Thyroid gland (tissue), 4 donors: Measurements from ENCODE around the gene FLNA. TPM values are rescaled to one million over a fixed set of nuclear protein-coding genes. Genes with fewer than 3 reads are reported as not detected.

Experiments used
- DNase-seq, 2 donors: peaks; one replicate each; pipeline ENCODE4 v3.0.0-alpha.2; 2019
- H3K27ac ChIP-seq, 3 donors: fragments of 200-600 bp; sonication (generic); 1 replicate in 2 of 3; 2 replicates in 1 of 3; pipeline ENCODE4 v1.5.1; 2016 to 2019; ENCODE audit warnings: mild to moderate bottlenecking in 1 of 3, moderate library complexity in 1 of 3
- H3K27me3 ChIP-seq: fragments of 200-600 bp; sonication (generic); one replicate; pipeline ENCODE4 v1.5.1; 2019
- H3K36me3 ChIP-seq, 2 donors: fragments of 200-600 bp; sonication (generic); one replicate each; pipeline ENCODE4 v1.5.1; 2016 to 2019
- H3K4me1 ChIP-seq, 2 donors: fragments of 200-600 bp; sonication (generic); one replicate each; pipeline ENCODE4 v1.5.1; 2017 to 2019
- H3K4me3 ChIP-seq, 3 donors: fragments of 200-600 bp; sonication (generic); replicated peaks in 1 of 3; 1 replicate in 2 of 3; 2 replicates in 1 of 3; pipeline ENCODE4 v1.5.1; 2016; ENCODE audit warnings: mild to moderate bottlenecking in 1 of 3
- H3K9me3 ChIP-seq: fragments of 200-600 bp; sonication (generic); one replicate; pipeline ENCODE4 v1.5.1; 2017
- POLR2A ChIP-seq, 2 donors: fragments of 450-650 bp; IDR thresholded peaks; one replicate each; pipeline ENCODE4 v1.6.1; 2017; ENCODE audit warnings: antibody characterized with exemption in 2 of 2, mild to moderate bottlenecking in 2 of 2, moderate library complexity in 1 of 2
- WGBS, 2 donors: methylation state at CpG; one replicate each; pipeline ENCODE4 v1.1.5; 2017; 5-methylcytosine and 5-hydroxymethylcytosine counted together
- intact Hi-C: fragments of 100-400 bp; cut with DNase I; formaldehyde crosslinking; loops from one replicate; pipeline ENCODE4 v1.15.1; 2023
- small RNA-seq: library from RNA; depleted of rRNA; stranded (forward); fragments of <200 nt; gene quantifications from one replicate; pipeline ENCODE3, GENCODE V24; 2016
- total RNA-seq, 4 donors: library from RNA; depleted of rRNA; stranded (reverse); fragments of >200 nt; gene quantifications; one replicate each; pipeline ENCODE4 v1.2.3, GENCODE V29; 2016
- TF ChIP-seq, protein P1 (sequence below), 6 experiments: fragments of 200-600 bp in 3 of 6; fragments of 450-650 bp in 3 of 6; sonication (generic) in 3 of 6; IDR thresholded peaks; one replicate each; pipeline ENCODE4 v1.5.1; 2016 to 2019; ENCODE audit warnings: antibody characterized with exemption in 6 of 6, mild to moderate bottlenecking in 2 of 6, inconsistent platforms in 1 of 6, moderate library complexity in 1 of 6

The FLNA gene
- total RNA-seq, 4 donors from 2014 or later: 143 to 553 (median 291) TPM

DNA sequence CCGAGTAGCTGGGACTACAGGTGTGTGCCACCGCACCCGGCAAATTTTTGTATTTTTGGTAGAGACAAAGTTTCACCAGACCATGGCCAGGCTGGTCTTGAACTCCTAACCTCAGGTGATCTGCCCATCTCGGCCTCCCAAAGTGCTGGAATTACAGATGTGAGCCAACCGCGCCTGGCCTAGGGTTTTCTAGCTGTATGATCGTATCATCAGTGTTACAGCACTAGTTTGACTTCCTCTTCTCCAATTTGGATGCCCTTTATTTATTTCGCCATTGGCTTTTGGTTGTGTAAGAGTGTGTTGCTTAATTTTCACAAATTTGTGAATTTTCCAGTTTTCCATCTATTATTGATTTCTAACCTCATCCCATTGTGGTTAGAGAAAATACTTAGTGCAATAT, 73.6 kb downstream of the FLNA start:
- Histone ChIP-seq H3K4me1 (no peaks in the 10 kb centered on the region), H3K27ac (no peak overlapping the region), H3K36me3 (no peaks in the 10 kb centered on the region), H3K27me3 (no peaks in the 10 kb centered on the region), H3K4me3 (no peak overlapping the region), H3K9me3 (no peaks in the 10 kb centered on the region)
- intact Hi-C loops: no loop called here
- DNase-seq: no peak
- WGBS, 2 donors: 86 to 92% methylated on average over 5 to 8 of the region's 8 CpGs
- TF ChIP-seq POLR2A (IDR thresholded peaks at IDR 0.05): no peak
- TF ChIP-seq, protein P1, sequence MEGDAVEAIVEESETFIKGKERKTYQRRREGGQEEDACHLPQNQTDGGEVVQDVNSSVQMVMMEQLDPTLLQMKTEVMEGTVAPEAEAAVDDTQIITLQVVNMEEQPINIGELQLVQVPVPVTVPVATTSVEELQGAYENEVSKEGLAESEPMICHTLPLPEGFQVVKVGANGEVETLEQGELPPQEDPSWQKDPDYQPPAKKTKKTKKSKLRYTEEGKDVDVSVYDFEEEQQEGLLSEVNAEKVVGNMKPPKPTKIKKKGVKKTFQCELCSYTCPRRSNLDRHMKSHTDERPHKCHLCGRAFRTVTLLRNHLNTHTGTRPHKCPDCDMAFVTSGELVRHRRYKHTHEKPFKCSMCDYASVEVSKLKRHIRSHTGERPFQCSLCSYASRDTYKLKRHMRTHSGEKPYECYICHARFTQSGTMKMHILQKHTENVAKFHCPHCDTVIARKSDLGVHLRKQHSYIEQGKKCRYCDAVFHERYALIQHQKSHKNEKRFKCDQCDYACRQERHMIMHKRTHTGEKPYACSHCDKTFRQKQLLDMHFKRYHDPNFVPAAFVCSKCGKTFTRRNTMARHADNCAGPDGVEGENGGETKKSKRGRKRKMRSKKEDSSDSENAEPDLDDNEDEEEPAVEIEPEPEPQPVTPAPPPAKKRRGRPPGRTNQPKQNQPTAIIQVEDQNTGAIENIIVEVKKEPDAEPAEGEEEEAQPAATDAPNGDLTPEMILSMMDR (IDR thresholded peaks at IDR 0.05): no peak

Small RNAs within 50 kb of the gene (small RNA-seq; reads per million reads assigned to genes)
- gene SNORA70: not detected

Other genes with a start within 250 kb of the FLNA start
- gene OPN1LW, start 230.4 kb downstream of the FLNA start, total RNA-seq: not detected
- not detected for gene OPN1MW, start 192.0 kb downstream of the FLNA start, total RNA-seq
- not detected for gene OPN1MW2, start 154.9 kb downstream of the FLNA start, total RNA-seq
- gene OPN1MW3, start 117.1 kb downstream of the FLNA start, total RNA-seq: not detected
- gene TEX28, start 79.5 kb downstream of the FLNA start, total RNA-seq: not detected
- under 1 TPM in 2 of 4 donors, not detected in 2; 0.54 to 0.89 TPM for gene TKTL1, start 78.8 kb downstream of the FLNA start, total RNA-seq
- 10 to 100 TPM; 36.5 to 71.6 (median 57.2) TPM for gene EMD, start 4.7 kb upstream of the FLNA start, total RNA-seq
- 1,000 to 10,000 TPM; 1,199 to 6,548 (median 3,258) TPM for gene RPL10, start 23.7 kb upstream of the FLNA start, total RNA-seq
- 10 to 100 TPM; 40.7 to 92.9 (median 61.6) TPM for gene DNASE1L1, start 34.6 kb upstream of the FLNA start, total RNA-seq
- 10 to 100 TPM; 41.1 to 75.9 (median 59.0) TPM for gene TAFAZZIN, start 36.9 kb upstream of the FLNA start, total RNA-seq
- 100 to 1,000 TPM in 1 of 4 donors, 10 to 100 TPM in 3; 69.0 to 172 (median 84.4) TPM for gene ATP6AP1, start 54.0 kb upstream of the FLNA start, total RNA-seq
- gene GDI1, start 62.5 kb upstream of the FLNA start, total RNA-seq: 10 to 100 TPM; 59.7 to 86.2 (median 78.1) TPM
- gene FAM50A, start 69.5 kb upstream of the FLNA start, total RNA-seq: 10 to 100 TPM; 39.9 to 76.3 (median 47.4) TPM
- gene PLXNA3, start 83.6 kb upstream of the FLNA start, total RNA-seq: 10 to 100 TPM in 2 of 4 donors, 1 to 10 TPM in 2; 3.9 to 20.7 (median 14.1) TPM
- 10 to 100 TPM; 10.2 to 18.9 (median 12.6) TPM for gene LAGE3, start 104.6 kb upstream of the FLNA start, total RNA-seq
- gene UBL4A, start 112.0 kb upstream of the FLNA start, total RNA-seq: 10 to 100 TPM; 32.9 to 63.4 (median 41.3) TPM
- 10 to 100 TPM; 21.9 to 40.6 (median 29.3) TPM for gene SLC10A3, start 116.0 kb upstream of the FLNA start, total RNA-seq
- gene FAM3A, start 141.6 kb upstream of the FLNA start, total RNA-seq: 10 to 100 TPM; 56.3 to 67.7 (median 65.3) TPM
- gene G6PD, start 172.2 kb upstream of the FLNA start, total RNA-seq: 100 to 1,000 TPM in 2 of 4 donors, 10 to 100 TPM in 2; 47.2 to 288 (median 158) TPM
- 10 to 100 TPM; 14.4 to 24.3 (median 16.8) TPM for gene IKBKG, start 173.0 kb upstream of the FLNA start, total RNA-seq
- not detected for gene CTAG1A, start 210.5 kb upstream of the FLNA start, total RNA-seq
- not detected for gene CTAG1B, start 244.6 kb upstream of the FLNA start, total RNA-seq